LHCN-M2 (cell line): Measurements from ENCODE around the gene TSPYL2. TPM values are rescaled to one million over a fixed set of nuclear protein-coding genes. Genes with fewer than 3 reads are reported as not detected.

Source experiments
- DNase-seq: peaks from one replicate; pipeline ENCODE4 v3.0.0-alpha.2; 2012; ENCODE audit warnings: low read depth
- polyA plus RNA-seq: library from polyadenylated mRNA; unstranded; fragments of >200 nt; gene quantifications from one replicate; pipeline ENCODE4 v1.2.1, GENCODE V29; 2012; ENCODE audit warnings: missing spikeins
- total RNA-seq: library from RNA; depleted of rRNA; stranded (reverse); fragments of >200 nt; gene quantifications from 2 replicates; pipeline ENCODE4 v1.2.3, GENCODE V29; 2014; rRNA removed

Gene TSPYL2
- total RNA-seq: 13.5 and 14.0 TPM in 2 replicates
- 11.6 TPM for polyA plus RNA-seq

GRCh38 chrX:53081925-53082772, at the start of gene TSPYL2:
TSPYL2 (plus strand) TSS chrX:53082367; CDS start chrX:53082499, 132 bp downstream.
- peak; percentile 94 for DNase-seq

- DNase-seq: no peak
Measured at GRCh38 chrX:53036149-53036548, 46.0 kb upstream of the TSPYL2 start.

GRCh38 chrX:53039236-53039635, 42.9 kb upstream of the TSPYL2 start:
- DNase-seq: no peak

- DNase-seq: no peak
Measured at GRCh38 chrX:53044995-53045394, 37.2 kb upstream of the TSPYL2 start.

GRCh38 chrX:53047228-53047627, 34.9 kb upstream of the TSPYL2 start:
- peak; percentile 22 for DNase-seq

- DNase-seq: peak; percentile 70
Measured at GRCh38 chrX:53048169-53049126, 33.7 kb upstream of the TSPYL2 start, which contains the start of gene GPR173. GPR173 (plus strand) TSS chrX:53048789; CDS start chrX:53076622, 27,833 bp downstream.

- no peak for DNase-seq
Measured at GRCh38 chrX:53049127-53049517, 33.0 kb upstream of the TSPYL2 start.

GRCh38 chrX:53050841-53051240, 31.3 kb upstream of the TSPYL2 start:
- no peak for DNase-seq

GRCh38 chrX:53055244-53055849, 26.8 kb upstream of the TSPYL2 start:
- DNase-seq: no peak

GRCh38 chrX:53056292-53056691, 25.9 kb upstream of the TSPYL2 start:
- no peak for DNase-seq

- no peak for DNase-seq
Measured at GRCh38 chrX:53065104-53065503, 17.1 kb upstream of the TSPYL2 start.

GRCh38 chrX:53071064-53071463, 11.1 kb upstream of the TSPYL2 start:
- no peak for DNase-seq

- peak; percentile 57 for DNase-seq
Measured at GRCh38 chrX:53071604-53072417, 10.4 kb upstream of the TSPYL2 start.

GRCh38 chrX:53072418-53073114, 9.6 kb upstream of the TSPYL2 start:
- no peak for DNase-seq

GRCh38 chrX:53073115-53073586, 9.0 kb upstream of the TSPYL2 start:
- no peak for DNase-seq

- DNase-seq: no peak
Measured at GRCh38 chrX:53075011-53075410, 7.2 kb upstream of the TSPYL2 start.

GRCh38 chrX:53076671-53077070, 5.5 kb upstream of the TSPYL2 start:
- DNase-seq: no peak

- no peak for DNase-seq
Measured at GRCh38 chrX:53077207-53078197, 4.7 kb upstream of the TSPYL2 start.

- DNase-seq: no peak
Measured at GRCh38 chrX:53078943-53079342, 3.2 kb upstream of the TSPYL2 start.
